Measurements from ENCODE around the gene MSH5. TPM values are rescaled to one million over a fixed set of nuclear protein-coding genes. Genes with fewer than 3 reads are reported as not detected.

MSH5 gene
- total RNA-seq, 2 donors from 2014 or later: 35.7 to 57.2 TPM

GRCh38 chr6:31705931-31706330, 33.9 kb upstream of the MSH5 start:
- Mint-ChIP-seq H3K4me1 (peaks cover 22% of the 10 kb centered on the region), H3K36me3 (ENCODE audit: low read depth) (peaks cover 5% of the 10 kb centered on the region)
- 86% methylated on average over 3 to 6 of the region's 6 CpGs for WGBS, 2 experiments (ENCODE audit: insufficient coverage in 1 of 2, insufficient read length in 1 of 2)

GRCh38 chr6:31706599-31706998, 33.2 kb upstream of the MSH5 start, which contains the start of gene LY6G6F:
TSS of gene LY6G6F (plus strand) at chr6:31706866. CDS start at chr6:31706907, 41 bp downstream.
- Mint-ChIP-seq H3K36me3 (ENCODE audit: low read depth) (no peaks in the 10 kb centered on the region), H3K27me3 (ENCODE audit: insufficient read depth) (peaks cover 2% of the 10 kb centered on the region), H3K9me3 (no peaks in the 10 kb centered on the region), H3K4me1 (peaks cover 15% of the 10 kb centered on the region), H3K27ac (no peak within 1 kb of the TSS), H3K4me3 (no peak within 1 kb of the TSS)
- WGBS, 2 experiments (ENCODE audit: insufficient coverage in 1 of 2, insufficient read length in 1 of 2): 75 to 85% methylated on average over 2 to 3 of the region's 3 CpGs
- Histone ChIP-seq H3K4me1 (ENCODE audit: control insufficient read depth, insufficient read depth, low read length) (peaks cover 6% of the 10 kb centered on the region), H3K4me3 (ENCODE audit: low read length) (no peak within 1 kb of the TSS), H3K9me3 (ENCODE audit: control insufficient read depth, low read length) (no peaks in the 10 kb centered on the region), H3K9ac (ENCODE audit: extremely low read depth, low read length, poor library complexity, severe bottlenecking) (no peak within 1 kb of the TSS), H3K36me3 (ENCODE audit: control insufficient read depth, insufficient read depth, low read length) (no peaks in the 10 kb centered on the region), H3K27ac (ENCODE audit: low read depth, low read length) (no peak within 1 kb of the TSS), H3K27me3 (ENCODE audit: control insufficient read depth, insufficient read depth, low read length, poor library complexity, severe bottlenecking) (no peaks in the 10 kb centered on the region)
- TF ChIP-seq CTCF (conservative IDR thresholded peaks at IDR 0.05): no peak
- DNase-seq: no peak

More at GRCh38 chr6:31705931-31706330, 33.9 kb upstream of the MSH5 start:
- Histone ChIP-seq H3K27me3 (ENCODE audit: control insufficient read depth, insufficient read depth, low read length, poor library complexity, severe bottlenecking) (no peaks in the 10 kb centered on the region), H3K4me3 (ENCODE audit: low read length) (no peak overlapping the region), H3K9ac (ENCODE audit: extremely low read depth, low read length, poor library complexity, severe bottlenecking) (no peak overlapping the region), H3K36me3 (ENCODE audit: control insufficient read depth, insufficient read depth, low read length) (peaks cover 4% of the 10 kb centered on the region), H3K4me1 (ENCODE audit: control insufficient read depth, insufficient read depth, low read length) (peaks cover 7% of the 10 kb centered on the region), H3K27ac (ENCODE audit: low read depth, low read length) (no peak overlapping the region), H3K9me3 (ENCODE audit: control insufficient read depth, low read length) (no peaks in the 10 kb centered on the region)
- Mint-ChIP-seq H3K9me3 (no peaks in the 10 kb centered on the region), H3K4me3 (no peak overlapping the region), H3K27ac (no peak overlapping the region), H3K27me3 (ENCODE audit: insufficient read depth) (peaks cover 2% of the 10 kb centered on the region)
- DNase-seq: no peak
- no peak for TF ChIP-seq CTCF (conservative IDR thresholded peaks at IDR 0.05)

- WGBS, 2 experiments (ENCODE audit: insufficient coverage in 1 of 2, insufficient read length in 1 of 2): 93 to 97% methylated on average over 10 of the region's 10 CpGs
- DNase-seq: no peak
Measured at GRCh38 chr6:31707701-31708100, 32.1 kb upstream of the MSH5 start.

More at GRCh38 chr6:31707701-31708100, 32.1 kb upstream of the MSH5 start:
- H3K4me3 Mint-ChIP-seq: no peak overlapping the region
- H3K36me3 Mint-ChIP-seq (ENCODE audit: low read depth): no peaks in the 10 kb centered on the region
- Histone ChIP-seq H3K9ac (ENCODE audit: extremely low read depth, low read length, poor library complexity, severe bottlenecking) (no peak overlapping the region), H3K4me1 (ENCODE audit: control insufficient read depth, insufficient read depth, low read length) (no peaks in the 10 kb centered on the region), H3K9me3 (ENCODE audit: control insufficient read depth, low read length) (no peaks in the 10 kb centered on the region), H3K4me3 (ENCODE audit: low read length) (no peak overlapping the region), H3K36me3 (ENCODE audit: control insufficient read depth, insufficient read depth, low read length) (no peaks in the 10 kb centered on the region), H3K27ac (ENCODE audit: low read depth, low read length) (no peak overlapping the region), H3K27me3 (ENCODE audit: control insufficient read depth, insufficient read depth, low read length, poor library complexity, severe bottlenecking) (no peaks in the 10 kb centered on the region)
- no peak overlapping the region for H3K27ac Mint-ChIP-seq
- H3K27me3 Mint-ChIP-seq (ENCODE audit: insufficient read depth): peaks cover 2% of the 10 kb centered on the region
- H3K4me1 Mint-ChIP-seq: peaks cover 10% of the 10 kb centered on the region
- H3K9me3 Mint-ChIP-seq: no peaks in the 10 kb centered on the region
- no peak for TF ChIP-seq CTCF (conservative IDR thresholded peaks at IDR 0.05)

Data from endodermal cell (in vitro differentiated cells).